Measurements from ENCODE around the gene HCFC2.

The HCFC2 gene

DNA sequence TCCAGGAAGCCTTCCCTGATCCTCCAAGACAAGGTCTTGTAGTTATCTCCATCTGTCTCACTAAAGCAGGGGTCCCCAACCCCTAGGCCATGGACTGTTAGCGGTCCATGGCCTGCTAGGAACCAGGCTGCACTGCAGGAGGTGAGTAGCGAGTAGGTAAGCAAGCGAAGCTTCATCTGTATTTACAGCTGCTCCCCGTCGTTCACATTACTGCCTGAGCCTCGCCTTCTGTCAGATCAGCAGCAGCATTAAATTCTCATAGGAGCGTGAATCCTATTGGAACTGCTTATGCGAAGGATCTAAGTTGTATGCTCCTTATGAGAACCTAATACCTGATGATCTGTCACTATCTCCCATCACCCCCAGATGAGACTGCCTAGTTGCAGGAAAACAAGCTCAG lies 86.1 kb downstream of the HCFC2 start:
- CTCF ChIA-PET: interaction anchor here (0.8 kb wide), 1 partner anchor 17 kb away, joined by 3 read pairs; no protein-coding TSS in a partner anchor

DNA sequence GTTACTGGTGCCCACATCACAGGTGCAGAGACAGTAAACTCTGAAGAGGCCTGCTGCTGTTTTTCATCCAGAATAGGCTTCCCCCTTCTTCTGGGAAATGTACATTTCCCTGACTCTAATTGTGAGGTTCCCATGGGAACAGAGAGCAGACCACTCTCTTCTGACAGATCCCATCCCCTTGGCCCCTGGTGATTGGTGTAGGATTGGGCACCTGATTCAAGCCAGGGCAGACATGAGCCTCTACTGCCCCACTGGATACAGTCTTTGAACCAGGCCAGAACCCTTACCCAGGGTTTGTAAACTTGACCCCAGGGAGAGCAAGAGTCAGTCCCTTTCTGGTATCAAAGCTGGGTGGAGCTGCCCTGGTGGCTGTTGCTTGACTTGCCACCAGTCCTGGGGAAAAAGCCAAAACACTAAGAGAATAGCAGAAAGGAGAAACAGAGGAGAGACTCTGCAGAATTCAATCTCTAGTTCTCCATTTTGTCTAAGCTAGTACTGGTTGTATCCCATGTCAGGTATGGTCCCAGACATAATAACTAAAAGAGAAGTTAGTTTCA lies 88.4 kb downstream of the HCFC2 start:
- TF ChIP-seq, protein P1, sequence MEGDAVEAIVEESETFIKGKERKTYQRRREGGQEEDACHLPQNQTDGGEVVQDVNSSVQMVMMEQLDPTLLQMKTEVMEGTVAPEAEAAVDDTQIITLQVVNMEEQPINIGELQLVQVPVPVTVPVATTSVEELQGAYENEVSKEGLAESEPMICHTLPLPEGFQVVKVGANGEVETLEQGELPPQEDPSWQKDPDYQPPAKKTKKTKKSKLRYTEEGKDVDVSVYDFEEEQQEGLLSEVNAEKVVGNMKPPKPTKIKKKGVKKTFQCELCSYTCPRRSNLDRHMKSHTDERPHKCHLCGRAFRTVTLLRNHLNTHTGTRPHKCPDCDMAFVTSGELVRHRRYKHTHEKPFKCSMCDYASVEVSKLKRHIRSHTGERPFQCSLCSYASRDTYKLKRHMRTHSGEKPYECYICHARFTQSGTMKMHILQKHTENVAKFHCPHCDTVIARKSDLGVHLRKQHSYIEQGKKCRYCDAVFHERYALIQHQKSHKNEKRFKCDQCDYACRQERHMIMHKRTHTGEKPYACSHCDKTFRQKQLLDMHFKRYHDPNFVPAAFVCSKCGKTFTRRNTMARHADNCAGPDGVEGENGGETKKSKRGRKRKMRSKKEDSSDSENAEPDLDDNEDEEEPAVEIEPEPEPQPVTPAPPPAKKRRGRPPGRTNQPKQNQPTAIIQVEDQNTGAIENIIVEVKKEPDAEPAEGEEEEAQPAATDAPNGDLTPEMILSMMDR (IDR thresholded peaks at IDR 0.05; ENCODE audit: insufficient read depth, low read length, missing control alignments): no peak
- no peak for DNase-seq (ENCODE audit: low read depth, low spot score)
- POLR2A ChIA-PET: interaction anchor here (0.6 to 2.0 kb wide), 3 partner anchors 14 to 150 kb away, joined by 3 to 6 read pairs (median 4); partner anchors contain the start of gene NFYB
- H3K4me3 ChIP-seq (ENCODE audit: low read depth, low read length): no peak overlapping the region
- CTCF ChIA-PET: no interaction called here

More for the DNA sequence above, 86.1 kb downstream of the HCFC2 start:
- POLR2A ChIA-PET: interaction anchor here (0.6 to 2.0 kb wide), 2 partner anchors 12 to 138 kb away, joined by 3 to 6 read pairs; partner anchors contain the start of gene NFYB
- TF ChIP-seq, protein P1 (IDR thresholded peaks at IDR 0.05; ENCODE audit: insufficient read depth, low read length, missing control alignments): no peak
- no peak overlapping the region for H3K4me3 ChIP-seq (ENCODE audit: low read depth, low read length)
- no peak for DNase-seq (ENCODE audit: low read depth, low spot score)

DNA sequence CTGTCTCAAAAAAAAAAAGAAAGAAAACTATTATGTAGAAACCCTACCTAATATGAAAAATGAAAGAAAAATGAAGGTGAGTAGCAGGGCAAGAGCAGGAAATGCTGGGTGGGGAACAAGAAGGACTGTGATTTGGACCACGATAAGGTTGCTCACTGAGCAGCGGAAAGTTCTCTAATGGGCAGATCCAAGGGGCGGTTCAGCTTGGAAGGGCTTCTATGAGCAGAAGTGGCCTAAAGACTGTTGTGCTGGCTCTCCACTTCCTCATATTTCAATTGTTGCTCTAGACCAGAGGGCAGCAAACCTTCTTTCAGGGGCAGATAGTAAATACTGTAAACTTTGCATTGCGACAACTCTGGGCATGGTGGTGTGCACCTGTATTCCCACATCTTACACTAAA lies 90.0 kb downstream of the HCFC2 start:
- no peak for DNase-seq (ENCODE audit: low read depth, low spot score)
- TF ChIP-seq, protein P1 (IDR thresholded peaks at IDR 0.05; ENCODE audit: insufficient read depth, low read length, missing control alignments): no peak
- H3K4me3 ChIP-seq (ENCODE audit: low read depth, low read length): no peak overlapping the region
- ChIA-PET CTCF (interaction anchor here (1.8 kb wide), 1 partner anchor 21 kb away, joined by 4 read pairs; no protein-coding TSS in a partner anchor), POLR2A (no interaction called here)

DNA sequence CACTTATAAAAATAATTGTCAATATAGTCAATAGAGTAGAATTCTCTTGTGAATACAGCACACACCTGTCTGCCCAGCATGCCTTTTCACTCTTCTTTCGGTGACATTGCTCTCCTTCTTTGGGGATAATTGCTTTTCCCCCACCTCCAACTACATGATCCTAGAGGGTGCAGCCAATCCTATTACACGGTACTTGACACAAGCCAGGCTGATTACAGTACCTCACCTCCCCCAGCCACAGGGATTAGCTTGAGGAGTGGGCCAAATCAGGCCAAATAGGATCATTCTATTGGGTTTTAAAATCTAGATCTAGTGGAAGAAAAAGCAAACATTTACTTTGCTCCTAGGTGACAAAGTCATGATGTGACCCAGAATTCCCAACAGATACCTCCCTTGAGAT lies 90.5 kb downstream of the HCFC2 start:
- DNase-seq (ENCODE audit: low read depth, low spot score): no peak
- TF ChIP-seq, protein P1 (IDR thresholded peaks at IDR 0.05; ENCODE audit: insufficient read depth, low read length, missing control alignments): no peak
- POLR2A ChIA-PET: no interaction called here
- no peak overlapping the region for H3K4me3 ChIP-seq (ENCODE audit: low read depth, low read length)
- CTCF ChIA-PET: interaction anchor here (1.2 to 1.8 kb wide), 3 partner anchors 9 to 23 kb away, joined by 3 to 4 read pairs (median 4); no protein-coding TSS in a partner anchor

Measured in AG04449 (cell line).